Right lobe of liver (tissue), 6 donors: Measurements from ENCODE around the gene RER1. TPM values are rescaled to one million over a fixed set of nuclear protein-coding genes. Genes with fewer than 3 reads are reported as not detected.

Experiments
- ATAC-seq, 4 donors: fragments of 200-7000 bp; cut with Tn5 transposase; one replicate each; pipeline ENCODE4 v1.9.1; 2020; ENCODE audit warnings: mild to moderate bottlenecking in 4 of 4, moderate library complexity in 4 of 4
- DNase-seq, 3 donors: peaks; one replicate each; pipeline ENCODE4 v3.0.0-alpha.2; 2020
- H3K27ac ChIP-seq, 3 donors: fragments of 200-600 bp; one replicate each; pipeline ENCODE4 v1.8.0; 2022
- H3K27me3 ChIP-seq, 2 donors: fragments of 200-600 bp; one replicate each; pipeline ENCODE4 v1.8.0; 2022
- H3K36me3 ChIP-seq, 4 donors: fragments of 200-600 bp; sonication (generic) in 1 of 4; one replicate each; pipeline versions ENCODE4 v1.5.1 to v1.8.0; 2017 to 2022; ENCODE audit warnings: control low read depth in 1 of 4
- H3K4me1 ChIP-seq, 4 donors: fragments of 200-600 bp; sonication (generic) in 1 of 4; one replicate each; pipeline versions ENCODE4 v1.5.1 to v1.8.0; 2017 to 2022; ENCODE audit warnings: control low read depth in 1 of 4
- H3K4me3 ChIP-seq, 3 donors: fragments of 200-600 bp; one replicate each; pipeline ENCODE4 v1.8.0; 2022
- H3K9me3 ChIP-seq, 4 donors: fragments of 200-600 bp; sonication (generic) in 1 of 4; one replicate each; pipeline versions ENCODE4 v1.5.1 to v1.8.0; 2017 to 2022; ENCODE audit warnings: control low read depth in 1 of 4
- CTCF ChIP-seq, 4 donors: fragments of 200-600 bp in 3 of 4; fragments of 450-650 bp in 1 of 4; IDR thresholded peaks; one replicate each; pipeline versions ENCODE4 v1.5.1 to v1.8.0; 2016 to 2022; ENCODE audit warnings: antibody characterized with exemption in 4 of 4, mild to moderate bottlenecking in 2 of 4
- POLR2A ChIP-seq: fragments of 450-650 bp; IDR thresholded peaks from one replicate; pipeline ENCODE4 v1.6.1; 2017; ENCODE audit warnings: antibody characterized with exemption, mild to moderate bottlenecking
- WGBS: methylation state at CpG from one replicate; pipeline ENCODE4 v1.1.6; 2018; ENCODE audit warnings: low coverage, low lambda C conversion rate; ENCODE audit not compliant: insufficient coverage; ENCODE audit errors: missing lambda C conversion rate; 5-methylcytosine and 5-hydroxymethylcytosine counted together
- intact Hi-C, 2 donors: fragments of 100-400 bp; cut with DNase I; formaldehyde crosslinking; loops; one replicate each; pipeline versions ENCODE4 v1.11.2 to v1.14.1; 2022
- total RNA-seq, 6 experiments: library from RNA; depleted of rRNA in 2 of 6; stranded (reverse); fragments of >200 nt in 2 of 6; fragmentation: NEBNext Ultra II Directional in 3 of 6; extraction: Animal tissue kit (Norgen Biotek cat#: 25700) in 3 of 6; gene quantifications; one replicate each; pipeline versions ENCODE4 v1.1.0 to v1.2.4, GENCODE V29; 2016 to 2023
- donor health status: DM: no; HTN: yes; CAD: no.
- donor health status: DM: no; HTN: no; CAD: no.
- donor health status: DM: no; HTN: no; CAD: no.
- donor health status: DM: no; HTN: yes; CAD: no.
- donor health status: DM: no; HTN: yes; CAD: no.

RER1 gene
- total RNA-seq, 6 experiments from 2014 or later, result 76.5 to 166 (median 122) TPM

- no CpG with 5 or more reads among the region's 38 CpGs for WGBS
- intact Hi-C loops, result no loop called here
Measured at GRCh38 chr1:2411801-2412394, 20.3 kb downstream of the RER1 start.

GRCh38 chr1:2412395-2412772, 20.7 kb downstream of the RER1 start, which contains the start of gene PEX10:
Gene PEX10, minus strand, starts transcription at chr1:2412564. Its CDS starts 62 bp downstream, at chr1:2412502.
- Histone ChIP-seq H3K27ac (peak within 1 kb of the TSS; percentile 59 to 84 (median 77)), H3K36me3 (no peaks in the 10 kb centered on the region), H3K4me3 (peak within 1 kb of the TSS; percentile 99 to 100 (median 99)), H3K4me1 (peaks cover 0 to 24% (median 8%) of the 10 kb centered on the region in 4 donors), H3K27me3 (no peaks in the 10 kb centered on the region), H3K9me3 (no peaks in the 10 kb centered on the region)
- TF ChIP-seq POLR2A (peak; percentile 33), CTCF (IDR thresholded peaks at IDR 0.05) (no peak)
- DNase-seq (peak; percentile 99), ATAC-seq (peak; percentile 85 to 95 (median 90))
- intact Hi-C loops, result no loop called here
- no CpG with 5 or more reads among the region's 55 CpGs for WGBS

More at GRCh38 chr1:2411801-2412394, 20.3 kb downstream of the RER1 start:
- no peak for TF ChIP-seq POLR2A
- TF ChIP-seq CTCF (IDR thresholded peaks at IDR 0.05), result no peak
- H3K27ac ChIP-seq, result peak overlapping the region; percentile 44 to 84 (median 77)
- no peaks in the 10 kb centered on the region for H3K9me3 ChIP-seq
- DNase-seq (peak; percentile 62 to 72 (median 65)), ATAC-seq (peak in 3 of 4 donors; percentile 1 to 4 (median 2))
- no peaks in the 10 kb centered on the region for H3K27me3 ChIP-seq
- no peaks in the 10 kb centered on the region for H3K36me3 ChIP-seq
- peak overlapping the region; percentile 99 to 100 (median 99) for H3K4me3 ChIP-seq
- H3K4me1 ChIP-seq, result peaks cover 0 to 24% (median 8%) of the 10 kb centered on the region in 4 donors

- ATAC-seq, result peak; percentile 23 to 66 (median 54)
- no peaks in the 10 kb centered on the region for H3K36me3 ChIP-seq
- H3K27me3 ChIP-seq, result no peaks in the 10 kb centered on the region
- intact Hi-C loops, result no loop called here
- whole genome bisulfite sequencing, result no CpG with 5 or more reads among the region's 66 CpGs
- H3K27ac ChIP-seq, result peak overlapping the region; percentile 59 to 82 (median 77)
- peak overlapping the region; percentile 99 to 100 (median 99) for H3K4me3 ChIP-seq
- peak; percentile 62 for TF ChIP-seq POLR2A
- TF ChIP-seq CTCF (IDR thresholded peaks at IDR 0.05), result no peak
- no peaks in the 10 kb centered on the region for H3K9me3 ChIP-seq
- peak in 1 of 3 donors; percentile 51 for DNase-seq
- H3K4me1 ChIP-seq, result peaks cover 0 to 24% (median 8%) of the 10 kb centered on the region in 4 donors
Measured at GRCh38 chr1:2412773-2413494, 21.3 kb downstream of the RER1 start.

GRCh38 chr1:2413495-2414296, 22.1 kb downstream of the RER1 start:
- no peak for DNase-seq
- peak in 2 of 4 donors; percentile 0 for ATAC-seq

More at GRCh38 chr1:2413495-2414296, 22.1 kb downstream of the RER1 start:
- WGBS, result 0% methylated on average over 1 of the region's 28 CpGs
- no peaks in the 10 kb centered on the region for H3K27me3 ChIP-seq
- intact Hi-C loops, result no loop called here
- peak overlapping the region; percentile 59 to 82 (median 77) for H3K27ac ChIP-seq
- H3K4me3 ChIP-seq, result peak overlapping the region; percentile 99 to 100 (median 99)
- no peaks in the 10 kb centered on the region for H3K36me3 ChIP-seq
- TF ChIP-seq POLR2A (no peak), CTCF (IDR thresholded peaks at IDR 0.05) (no peak)
- H3K4me1 ChIP-seq, result peaks cover 0 to 24% (median 8%) of the 10 kb centered on the region in 4 donors
- H3K9me3 ChIP-seq, result no peaks in the 10 kb centered on the region
